Testis (tissue), 3 donors: ENCODE results near the gene SIX2. TPM values are rescaled to one million over a fixed set of nuclear protein-coding genes. Genes with fewer than 3 reads are reported as not detected.

ENCODE experiments used
- DNase-seq: peaks from one replicate; pipeline ENCODE4 v3.0.0-alpha.2; 2019
- H3K27ac ChIP-seq, 2 donors: fragments of 200-600 bp; sonication (generic); one replicate each; pipeline ENCODE4 v1.5.1; 2019
- H3K27me3 ChIP-seq: fragments of 200-600 bp; sonication (generic); one replicate; pipeline ENCODE4 v1.5.1; 2019
- H3K36me3 ChIP-seq: fragments of 200-600 bp; sonication (generic); one replicate; pipeline ENCODE4 v1.5.1; 2017; ENCODE audit warnings: low read depth; ENCODE audit errors: missing control alignments
- H3K4me1 ChIP-seq: fragments of 200-600 bp; sonication (generic); one replicate; pipeline ENCODE4 v1.5.1; 2019
- H3K4me3 ChIP-seq, 2 donors: fragments of 200-600 bp; sonication (generic); one replicate each; pipeline ENCODE4 v1.5.1; 2017 to 2019
- H3K9me3 ChIP-seq: fragments of 200-600 bp; sonication (generic); one replicate; pipeline ENCODE4 v1.5.1; 2017
- CTCF ChIP-seq, 3 experiments: fragments of 450-650 bp in 2 of 3; fragments of 200-600 bp in 1 of 3; sonication (generic) in 1 of 3; IDR thresholded peaks; one replicate each; pipeline ENCODE4 v1.5.1; 2016 to 2019; ENCODE audit warnings: antibody characterized with exemption in 3 of 3, mild to moderate bottlenecking in 2 of 3, moderate library complexity in 1 of 3
- POLR2A ChIP-seq: fragments of 450-650 bp; IDR thresholded peaks from one replicate; pipeline ENCODE4 v1.6.1; 2017; ENCODE audit warnings: antibody characterized with exemption, mild to moderate bottlenecking, moderate library complexity
- WGBS, 2 donors: methylation state at CpG; one replicate each; pipeline ENCODE4 v1.1.5; 2018; 5-methylcytosine and 5-hydroxymethylcytosine counted together
- intact Hi-C: fragments of 100-400 bp; cut with DNase I; formaldehyde crosslinking; loops from one replicate; pipeline ENCODE4 v1.15.1; 2023; ENCODE audit warnings: low total_unique reads
- polyA plus RNA-seq: library from polyadenylated mRNA; stranded (reverse); fragments of 350-450 nt; fragmentation: Illumina TruSeq; extraction: RNeasy Lipid Tissue Mini Kit (QIAGEN cat#74804); gene quantifications from one replicate; pipeline ENCODE4 v1.2.3, GENCODE V29; 2014; ENCODE audit warnings: low read depth, low replicate concordance; ENCODE audit not compliant: insufficient read depth
- total RNA-seq, 2 donors: library from RNA; depleted of rRNA; stranded (reverse); fragments of >200 nt; gene quantifications; one replicate each; pipeline ENCODE4 v1.2.3, GENCODE V29; 2016

SIX2 gene
- total and polyA plus RNA-seq, 3 donors from 2014 or later, result 1.1 to 3.2 (median 1.1) TPM

GRCh38 chr2:45001869-45002385, 7.3 kb downstream of the SIX2 start:
- no peak for DNase-seq
- no peak overlapping the region for H3K4me3 ChIP-seq
- no peak overlapping the region for H3K27ac ChIP-seq
- no peaks in the 10 kb centered on the region for H3K27me3 ChIP-seq
- intact Hi-C loops, result no loop called here
- H3K9me3 ChIP-seq, result no peaks in the 10 kb centered on the region
- WGBS, 2 donors, result 11 to 13% methylated on average over 5 to 9 of the region's 9 CpGs
- TF ChIP-seq POLR2A (no peak), CTCF (IDR thresholded peaks at IDR 0.05) (no peak)
- H3K4me1 ChIP-seq, result peaks cover 4% of the 10 kb centered on the region
- no peaks in the 10 kb centered on the region for H3K36me3 ChIP-seq

- TF ChIP-seq POLR2A (no peak), CTCF (IDR thresholded peaks at IDR 0.05) (no peak)
- H3K4me3 ChIP-seq, result peak overlapping the region in 1 of 2 donors; percentile 12
- no peaks in the 10 kb centered on the region for H3K27me3 ChIP-seq
- no peak overlapping the region for H3K27ac ChIP-seq
- no peak for DNase-seq
- no peaks in the 10 kb centered on the region for H3K9me3 ChIP-seq
- no peaks in the 10 kb centered on the region for H3K36me3 ChIP-seq
- WGBS, 2 donors, result 3 to 5% methylated on average over 22 to 61 of the region's 61 CpGs
- intact Hi-C loops, result no loop called here
- H3K4me1 ChIP-seq, result peaks cover 4% of the 10 kb centered on the region
Measured at GRCh38 chr2:45000921-45001868, 8.1 kb downstream of the SIX2 start.

- H3K9me3 ChIP-seq, result no peaks in the 10 kb centered on the region
- no peak overlapping the region for H3K4me3 ChIP-seq
- TF ChIP-seq POLR2A (no peak), CTCF (IDR thresholded peaks at IDR 0.05) (no peak)
Measured at GRCh38 chr2:45000341-45000901, 8.8 kb downstream of the SIX2 start.

GRCh38 chr2:44999540-44999939, 9.7 kb downstream of the SIX2 start:
- intact Hi-C loops, result no loop called here
- no peaks in the 10 kb centered on the region for H3K9me3 ChIP-seq
- DNase-seq, result no peak
- peaks cover 4% of the 10 kb centered on the region for H3K4me1 ChIP-seq
- no peaks in the 10 kb centered on the region for H3K36me3 ChIP-seq
- 55 to 63% methylated on average over 10 of the region's 10 CpGs for WGBS, 2 donors
- no peak overlapping the region for H3K27ac ChIP-seq
- H3K4me3 ChIP-seq, result no peak overlapping the region
- no peak for TF ChIP-seq POLR2A
- no peak for TF ChIP-seq CTCF (IDR thresholded peaks at IDR 0.05)
- no peaks in the 10 kb centered on the region for H3K27me3 ChIP-seq

More at GRCh38 chr2:45000341-45000901, 8.8 kb downstream of the SIX2 start:
- no peak overlapping the region for H3K27ac ChIP-seq
- WGBS, 2 donors, result 0 to 7% methylated on average over 1 to 36 of the region's 36 CpGs
- H3K36me3 ChIP-seq, result no peaks in the 10 kb centered on the region
- intact Hi-C loops, result no loop called here
- H3K4me1 ChIP-seq, result peaks cover 4% of the 10 kb centered on the region
- DNase-seq, result no peak
- no peaks in the 10 kb centered on the region for H3K27me3 ChIP-seq
